Endothelial cell of umbilical vein (primary cell): ENCODE results near the gene FUT6. TPM values are rescaled to one million over a fixed set of nuclear protein-coding genes. Genes with fewer than 3 reads are reported as not detected.
"Not testable (repeated sequence)": the region's sequence is repeated elsewhere in the genome, so short reads cannot be mapped to it uniquely, and the experiment has no call there.

Source experiments
- BruUV-seq: library from RNA; stranded (reverse); fragments of 400-500 nt; replicated peaks from 2 replicates; lab custom pipeline; 2021; lab: Mats Ljungman, UMichigan
- CTCF ChIA-PET: fragments of 300-600, 350-600 bp; sonication (Branson Sonifier 250); formaldehyde crosslinking; loops from one replicate; lab custom pipeline; 2021; ENCODE audit warnings: antibody characterized with exemption, inconsistent platforms; lab: Charles Lee
- POLR2A ChIA-PET: fragments of 300-600, 350-600 bp; sonication (Branson Sonifier 250); formaldehyde crosslinking; loops from one replicate; lab custom pipeline; 2021; ENCODE audit warnings: antibody characterized with exemption, inconsistent platforms; lab: Charles Lee
- DNase-seq: peaks from one replicate; pipeline ENCODE4 v3.0.0-alpha.2; 2011; ENCODE audit warnings: low read depth, low spot score
- FAIRE-seq: peaks from 2 replicates; lab custom pipeline; 2011; peaks lifted over from hg19 to GRCh38; lab: Jason Lieb, UNC
- H2AFZ ChIP-seq: 2 replicates; pipeline ENCODE4 v1.6.0; 2012; ENCODE audit warnings: low read depth, low read length, control low read depth, inconsistent platforms
- H3K27ac ChIP-seq: 2 replicates; pipeline ENCODE4 v1.5.1; 2011; ENCODE audit warnings: low read depth, mild to moderate bottlenecking, control low read depth, low read length, moderate library complexity; ENCODE audit not compliant: insufficient read depth
- H3K27me3 ChIP-seq, 2 experiments: 2 replicates each; pipeline versions ENCODE4 v1.6.0 to v1.6.1; 2011; ENCODE audit warnings: low read length in 2 of 2, mixed read lengths in 1 of 2; ENCODE audit not compliant: control insufficient read depth in 2 of 2, insufficient read depth in 2 of 2
- H3K36me3 ChIP-seq, 2 experiments: 2 replicates in 1 of 2; 3 replicates in 1 of 2; pipeline ENCODE4 v1.5.1; 2011; ENCODE audit warnings: low read length in 2 of 2, mild to moderate bottlenecking in 1 of 2, moderate library complexity in 1 of 2; ENCODE audit not compliant: control insufficient read depth in 2 of 2, insufficient read depth in 2 of 2; ENCODE audit errors: extremely low read depth in 1 of 2
- H3K4me1 ChIP-seq: 3 replicates; pipeline ENCODE4 v1.5.1; 2011; ENCODE audit warnings: mild to moderate bottlenecking, low read length; ENCODE audit not compliant: control insufficient read depth, insufficient read depth; ENCODE audit errors: extremely low read depth
- H3K4me2 ChIP-seq: 2 replicates; pipeline ENCODE4 v1.6.1; 2011; ENCODE audit warnings: low read length, control low read depth, mixed read lengths; ENCODE audit not compliant: insufficient read depth
- H3K4me3 ChIP-seq, 3 experiments: fragments of 200-600 bp in 1 of 3; sonication (generic), shearing (Covaris generic) in 1 of 3; replicated peaks in 1 of 3; 2 replicates each; pipeline ENCODE4 v1.5.1; 2011 to 2016; ENCODE audit warnings: control low read depth in 3 of 3, low read length in 3 of 3, mild to moderate bottlenecking in 2 of 3, inconsistent platforms in 1 of 3, low read depth in 1 of 3, moderate library complexity in 1 of 3; ENCODE audit not compliant: insufficient read depth in 1 of 3
- H3K79me2 ChIP-seq: 2 replicates; pipeline ENCODE4 v1.6.0; 2012; ENCODE audit warnings: low read length, inconsistent platforms; ENCODE audit not compliant: control insufficient read depth, insufficient read depth
- H3K9ac ChIP-seq: replicated peaks from 2 replicates; pipeline ENCODE3; 2011; ENCODE audit warnings: low read length, control low read depth; ENCODE audit not compliant: insufficient read depth; ENCODE audit errors: extremely low read depth
- H3K9me1 ChIP-seq: replicated peaks from 3 replicates; pipeline ENCODE4 v1.6.0; 2011; ENCODE audit warnings: mild to moderate bottlenecking, low read length; ENCODE audit not compliant: control insufficient read depth, insufficient read depth; ENCODE audit errors: extremely low read depth
- H3K9me3 ChIP-seq: replicated peaks from 2 replicates; pipeline ENCODE4 v1.5.1; 2012; ENCODE audit warnings: low read length, inconsistent platforms; ENCODE audit not compliant: control insufficient read depth, insufficient read depth
- H4K20me1 ChIP-seq: replicated peaks from 2 replicates; pipeline ENCODE3; 2011; ENCODE audit warnings: mild to moderate bottlenecking, low read length; ENCODE audit not compliant: control insufficient read depth, insufficient read depth; ENCODE audit errors: extremely low read depth
- EZH2 ChIP-seq: IDR thresholded peaks from 2 replicates; pipeline ENCODE4 v1.6.1; 2012; ENCODE audit warnings: borderline replicate concordance, low read depth, mild to moderate bottlenecking, moderate library complexity, low read length, inconsistent platforms; ENCODE audit not compliant: severe bottlenecking
- FOS ChIP-seq: IDR thresholded peaks from 2 replicates; pipeline ENCODE4 v1.6.1; 2011; ENCODE audit warnings: mild to moderate bottlenecking, low read length, moderate library complexity, borderline replicate concordance; ENCODE audit not compliant: insufficient read depth
- GATA2 ChIP-seq: IDR thresholded peaks from 2 replicates; pipeline ENCODE4 v1.7.0; 2011; ENCODE audit warnings: low read depth, mild to moderate bottlenecking, moderate library complexity, mixed read lengths, low read length; ENCODE audit not compliant: insufficient read length, insufficient read depth
- JUN ChIP-seq: IDR thresholded peaks from 2 replicates; pipeline ENCODE4 v1.6.1; 2011; ENCODE audit warnings: borderline replicate concordance, low read depth; ENCODE audit not compliant: insufficient read length, insufficient read depth
- MAX ChIP-seq: IDR thresholded peaks from 2 replicates; pipeline ENCODE4 v1.6.1; 2011; ENCODE audit not compliant: insufficient read depth, insufficient read length
- MYC ChIP-seq: IDR thresholded peaks from one replicate; pipeline ENCODE4 v1.6.1; 2011; ENCODE audit warnings: mild to moderate bottlenecking, low read depth, low read length
- POLR2A ChIP-seq: IDR thresholded peaks from 2 replicates; pipeline ENCODE4 v1.6.1; 2012; ENCODE audit warnings: low read depth, mild to moderate bottlenecking, control low read depth, low read length
- POLR2AphosphoS5 ChIP-seq: IDR thresholded peaks from 2 replicates; pipeline ENCODE4 v1.6.1; 2012; ENCODE audit warnings: low read depth, mild to moderate bottlenecking, control low read depth, low read length, moderate library complexity; ENCODE audit not compliant: insufficient read depth
- dilution Hi-C: fragments of 300-500 bp; cut with MboI; formaldehyde crosslinking; loops from one replicate; pipeline ENCODE4 v1.15.0; 2019; ENCODE audit warnings: low sequenced_read_pairs; ENCODE audit not compliant: extremely low pct_ligation_motif_present
- intact Hi-C: fragments of 100-400 bp; cut with micrococcal nuclease; formaldehyde crosslinking; loops from one replicate; pipeline ENCODE4 v1.10.0; 2022
- polyA plus RNA-seq, 4 experiments: library from polyadenylated mRNA; depleted of rRNA in 3 of 4; stranded (reverse) in 3 of 4; unstranded in 1 of 4; fragments of >200 nt; gene quantifications; 2 replicates each; pipeline versions ENCODE4 v1.2.1 to v1.2.3, GENCODE V29; 2011 to 2012; ENCODE audit warnings: missing spikeins in 1 of 4
- total RNA-seq: library from RNA; stranded (reverse); gene quantifications from 2 replicates; pipeline ENCODE4 v1.2.3, GENCODE V29; 2021
- TF ChIP-seq, protein P1 (sequence below), 2 donors: IDR thresholded peaks; 1 replicate in 1 of 2; 2 replicates in 1 of 2; pipeline ENCODE4 v1.5.1; 2011; ENCODE audit warnings: low read length in 2 of 2, mild to moderate bottlenecking in 2 of 2, moderate library complexity in 2 of 2, control low read depth in 1 of 2, inconsistent platforms in 1 of 2, low read depth in 1 of 2; ENCODE audit not compliant: insufficient read depth in 1 of 2; ENCODE audit errors: extremely low read depth in 1 of 2

FUT6 gene
- total and polyA plus RNA-seq, 2 donors (not counting 3 experiments of a cell fraction or from before 2014, with no cell fraction given): not detected

- Histone ChIP-seq H3K36me3 (no peaks in the 10 kb centered on the region), H3K9ac (no peak overlapping the region), H3K9me1 (no peaks in the 10 kb centered on the region), H3K79me2 (no peaks in the 10 kb centered on the region), H3K4me2 (no peak overlapping the region), H4K20me1 (no peaks in the 10 kb centered on the region), H3K4me1 (no peaks in the 10 kb centered on the region), H3K4me3 (no peak overlapping the region), H3K27ac (no peak overlapping the region), H2AFZ (no peak overlapping the region), H3K27me3 (no peaks in the 10 kb centered on the region), H3K9me3 (no peaks in the 10 kb centered on the region)
- TF ChIP-seq MYC (no peak), JUN (no peak), MAX (no peak), POLR2A (no peak), EZH2 (no peak), GATA2 (no peak), FOS (no peak), POLR2AphosphoS5 (no peak)
- TF ChIP-seq, protein P1, sequence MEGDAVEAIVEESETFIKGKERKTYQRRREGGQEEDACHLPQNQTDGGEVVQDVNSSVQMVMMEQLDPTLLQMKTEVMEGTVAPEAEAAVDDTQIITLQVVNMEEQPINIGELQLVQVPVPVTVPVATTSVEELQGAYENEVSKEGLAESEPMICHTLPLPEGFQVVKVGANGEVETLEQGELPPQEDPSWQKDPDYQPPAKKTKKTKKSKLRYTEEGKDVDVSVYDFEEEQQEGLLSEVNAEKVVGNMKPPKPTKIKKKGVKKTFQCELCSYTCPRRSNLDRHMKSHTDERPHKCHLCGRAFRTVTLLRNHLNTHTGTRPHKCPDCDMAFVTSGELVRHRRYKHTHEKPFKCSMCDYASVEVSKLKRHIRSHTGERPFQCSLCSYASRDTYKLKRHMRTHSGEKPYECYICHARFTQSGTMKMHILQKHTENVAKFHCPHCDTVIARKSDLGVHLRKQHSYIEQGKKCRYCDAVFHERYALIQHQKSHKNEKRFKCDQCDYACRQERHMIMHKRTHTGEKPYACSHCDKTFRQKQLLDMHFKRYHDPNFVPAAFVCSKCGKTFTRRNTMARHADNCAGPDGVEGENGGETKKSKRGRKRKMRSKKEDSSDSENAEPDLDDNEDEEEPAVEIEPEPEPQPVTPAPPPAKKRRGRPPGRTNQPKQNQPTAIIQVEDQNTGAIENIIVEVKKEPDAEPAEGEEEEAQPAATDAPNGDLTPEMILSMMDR (IDR thresholded peaks at IDR 0.05; ENCODE audit: extremely low read depth in 1 of 2, insufficient read depth in 1 of 2, low read depth in 1 of 2, low read length in 2 of 2): no peak
- POLR2A ChIA-PET: no interaction called here
- no TSS peak for BruUV-seq
- no peak for FAIRE-seq
- CTCF ChIA-PET: no interaction called here
- DNase-seq: no peak
- dilution Hi-C loops: no loop called here
- intact Hi-C loops: no loop called here
Measured at GRCh38 chr19:5843295-5843927, 3.9 kb upstream of the FUT6 start.

DNA sequence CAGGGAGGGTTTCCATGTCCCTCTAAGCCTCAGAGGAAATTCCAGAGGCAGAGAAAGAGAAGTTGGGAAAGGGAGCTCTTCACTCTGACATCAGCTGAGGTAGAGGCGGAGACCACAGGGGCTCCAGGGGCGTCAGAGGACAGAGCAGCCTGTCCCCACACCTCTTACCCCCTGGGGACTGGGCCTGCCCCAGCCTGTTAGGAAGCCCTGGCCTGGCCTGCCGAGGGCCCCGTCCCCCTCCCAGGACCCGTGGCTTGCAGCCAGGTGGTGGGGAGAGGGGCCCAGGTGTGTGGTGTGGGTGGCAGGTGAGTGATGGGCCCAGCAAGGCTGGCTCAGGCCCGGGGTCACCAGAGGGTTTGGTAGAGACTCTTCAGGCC, 2.2 kb upstream of the FUT6 start:
- DNase-seq, H3K27me3 ChIP-seq, H3K27ac ChIP-seq, H2AFZ ChIP-seq, H3K36me3 ChIP-seq, H3K9ac ChIP-seq, dilution Hi-C loops, intact Hi-C loops, H3K9me3 ChIP-seq, BruUV-seq, CTCF ChIA-PET, H4K20me1 ChIP-seq, H3K79me2 ChIP-seq, FAIRE-seq, H3K4me3 ChIP-seq, H3K9me1 ChIP-seq, H3K4me2 ChIP-seq, POLR2A ChIA-PET, H3K4me1 ChIP-seq: not testable (repeated sequence)
